Smooth muscle cell (in vitro differentiated cells): ENCODE measurements around the gene CYP4A11. TPM values are rescaled to one million over a fixed set of nuclear protein-coding genes. Genes with fewer than 3 reads are reported as not detected.
"Not testable (repeated sequence)": the region's sequence is repeated elsewhere in the genome, so short reads cannot be mapped to it uniquely, and the experiment has no call there.

Experiments
- DNase-seq: peaks from one replicate; lab custom pipeline; 2025; ENCODE audit not compliant: unreplicated experiment; lab: John Stamatoyannopoulos, UW
- H2AFZ ChIP-seq: fragments of 200-600 bp; sonication (generic); 2 replicates; pipeline ENCODE4 v1.6.0; 2016; ENCODE audit warnings: antibody characterized with exemption, low read depth, mild to moderate bottlenecking
- H3F3A ChIP-seq: fragments of 200-600 bp; sonication (generic); 2 replicates; pipeline ENCODE4 v1.6.0; 2017; ENCODE audit warnings: antibody characterized with exemption, low read depth
- H3K27ac ChIP-seq: fragments of 200-600 bp; sonication (generic); 2 replicates; pipeline ENCODE4 v1.5.1; 2016; ENCODE audit warnings: low read depth, mild to moderate bottlenecking
- H3K27me3 ChIP-seq: fragments of 200-600 bp; sonication (generic); 2 replicates; pipeline ENCODE4 v1.6.1; 2016; ENCODE audit warnings: low read depth, mild to moderate bottlenecking
- H3K36me3 ChIP-seq: fragments of 200-600 bp; sonication (generic); 2 replicates; pipeline ENCODE4 v1.5.1; 2016; ENCODE audit warnings: low read depth
- H3K4me1 ChIP-seq: fragments of 200-600 bp; sonication (generic); 2 replicates; pipeline ENCODE4 v1.5.1; 2016; ENCODE audit warnings: low read depth
- H3K4me2 ChIP-seq: fragments of 200-600 bp; sonication (generic); 2 replicates; pipeline ENCODE4 v1.6.0; 2016; ENCODE audit warnings: mild to moderate bottlenecking
- H3K4me3 ChIP-seq: fragments of 200-600 bp; sonication (generic); 2 replicates; pipeline ENCODE4 v1.5.1; 2016; ENCODE audit warnings: mild to moderate bottlenecking
- H3K79me2 ChIP-seq: fragments of 200-600 bp; sonication (generic); 2 replicates; pipeline ENCODE4 v1.6.0; 2016; ENCODE audit warnings: low read depth, mild to moderate bottlenecking
- H3K9ac ChIP-seq: fragments of 200-600 bp; sonication (generic); 2 replicates; pipeline ENCODE4 v1.6.0; 2016; ENCODE audit warnings: low read depth
- H3K9me3 ChIP-seq: fragments of 200-600 bp; sonication (generic); replicated peaks from 2 replicates; pipeline ENCODE4 v1.5.1; 2016; ENCODE audit warnings: low read depth
- H4K20me1 ChIP-seq: fragments of 200-600 bp; sonication (generic); 2 replicates; pipeline ENCODE4 v1.6.0; 2016; ENCODE audit warnings: low read depth
- WGBS: methylation state at CpG from one replicate; pipeline ENCODE4 v1.1.7; 2016; ENCODE audit warnings: low lambda C conversion rate; 5-methylcytosine and 5-hydroxymethylcytosine counted together
- polyA plus RNA-seq: library from polyadenylated mRNA; unstranded; fragments of >200 nt; fragmentation: Nextera tagmentation; extraction: Ambion mirVana; gene quantifications from 2 replicates; pipeline ENCODE4 v1.2.1, GENCODE V29; 2016
- total RNA-seq: library from RNA; depleted of rRNA; stranded (reverse); fragments of >200 nt; gene quantifications from 2 replicates; pipeline ENCODE4 v1.2.3, GENCODE V29; 2014
- TF ChIP-seq, protein P1 (sequence below): fragments of 200-600 bp; sonication (generic); IDR thresholded peaks from 2 replicates; pipeline ENCODE4 v1.5.1; 2017; ENCODE audit warnings: borderline replicate concordance, mild to moderate bottlenecking, antibody characterized with exemption; ENCODE audit not compliant: insufficient read depth, poor library complexity, severe bottlenecking

The CYP4A11 gene
- total and polyA plus RNA-seq, 2 experiments from 2014 or later: not detected

DNA sequence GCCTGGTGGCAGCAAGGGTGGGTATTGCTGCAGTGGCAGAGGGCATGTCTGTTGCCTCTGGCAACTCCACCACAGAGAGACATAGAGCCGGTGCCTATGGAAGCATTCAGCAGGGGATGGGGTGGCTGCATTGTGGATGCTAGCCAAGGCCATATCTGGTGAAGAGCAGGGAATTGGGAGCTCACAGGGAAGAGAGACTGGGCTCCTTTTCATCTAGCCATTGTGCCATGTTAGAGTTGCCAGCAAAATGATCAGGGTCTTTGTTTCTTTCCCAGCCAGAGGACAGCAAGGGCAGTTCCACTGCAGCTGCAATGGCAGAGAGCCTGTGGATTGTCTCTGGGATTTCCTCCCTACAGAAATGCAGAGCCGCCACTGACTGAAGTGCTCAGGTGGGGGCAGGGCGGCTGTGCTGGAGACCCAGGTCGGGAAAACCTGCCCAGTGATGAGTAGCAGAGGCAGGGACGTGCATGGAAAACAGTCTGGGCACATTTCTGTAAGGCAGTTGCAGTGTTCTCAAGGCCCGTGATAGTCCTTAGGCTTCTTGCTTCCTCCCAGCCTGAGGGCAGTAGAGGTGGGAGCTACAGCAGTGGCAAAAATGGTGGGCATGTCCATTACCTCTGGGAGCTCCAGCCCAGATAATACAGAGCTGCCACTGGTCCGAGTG lies 42.0 kb upstream of the CYP4A11 start:
- Histone ChIP-seq H3K9ac (no peak overlapping the region), H3K36me3 (no peaks in the 10 kb centered on the region), H3K27me3 (peaks cover 20% of the 10 kb centered on the region), H3F3A (no peaks in the 10 kb centered on the region), H2AFZ (no peak overlapping the region), H3K9me3 (no peaks in the 10 kb centered on the region), H3K4me3 (no peak overlapping the region), H3K27ac (no peak overlapping the region), H3K4me2 (no peak overlapping the region), H4K20me1 (no peaks in the 10 kb centered on the region), H3K79me2 (no peaks in the 10 kb centered on the region), H3K4me1 (no peaks in the 10 kb centered on the region)
- DNase-seq: no peak
- TF ChIP-seq, protein P1, sequence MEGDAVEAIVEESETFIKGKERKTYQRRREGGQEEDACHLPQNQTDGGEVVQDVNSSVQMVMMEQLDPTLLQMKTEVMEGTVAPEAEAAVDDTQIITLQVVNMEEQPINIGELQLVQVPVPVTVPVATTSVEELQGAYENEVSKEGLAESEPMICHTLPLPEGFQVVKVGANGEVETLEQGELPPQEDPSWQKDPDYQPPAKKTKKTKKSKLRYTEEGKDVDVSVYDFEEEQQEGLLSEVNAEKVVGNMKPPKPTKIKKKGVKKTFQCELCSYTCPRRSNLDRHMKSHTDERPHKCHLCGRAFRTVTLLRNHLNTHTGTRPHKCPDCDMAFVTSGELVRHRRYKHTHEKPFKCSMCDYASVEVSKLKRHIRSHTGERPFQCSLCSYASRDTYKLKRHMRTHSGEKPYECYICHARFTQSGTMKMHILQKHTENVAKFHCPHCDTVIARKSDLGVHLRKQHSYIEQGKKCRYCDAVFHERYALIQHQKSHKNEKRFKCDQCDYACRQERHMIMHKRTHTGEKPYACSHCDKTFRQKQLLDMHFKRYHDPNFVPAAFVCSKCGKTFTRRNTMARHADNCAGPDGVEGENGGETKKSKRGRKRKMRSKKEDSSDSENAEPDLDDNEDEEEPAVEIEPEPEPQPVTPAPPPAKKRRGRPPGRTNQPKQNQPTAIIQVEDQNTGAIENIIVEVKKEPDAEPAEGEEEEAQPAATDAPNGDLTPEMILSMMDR: no peak
- 28% methylated on average over 7 of the region's 7 CpGs for WGBS

DNA sequence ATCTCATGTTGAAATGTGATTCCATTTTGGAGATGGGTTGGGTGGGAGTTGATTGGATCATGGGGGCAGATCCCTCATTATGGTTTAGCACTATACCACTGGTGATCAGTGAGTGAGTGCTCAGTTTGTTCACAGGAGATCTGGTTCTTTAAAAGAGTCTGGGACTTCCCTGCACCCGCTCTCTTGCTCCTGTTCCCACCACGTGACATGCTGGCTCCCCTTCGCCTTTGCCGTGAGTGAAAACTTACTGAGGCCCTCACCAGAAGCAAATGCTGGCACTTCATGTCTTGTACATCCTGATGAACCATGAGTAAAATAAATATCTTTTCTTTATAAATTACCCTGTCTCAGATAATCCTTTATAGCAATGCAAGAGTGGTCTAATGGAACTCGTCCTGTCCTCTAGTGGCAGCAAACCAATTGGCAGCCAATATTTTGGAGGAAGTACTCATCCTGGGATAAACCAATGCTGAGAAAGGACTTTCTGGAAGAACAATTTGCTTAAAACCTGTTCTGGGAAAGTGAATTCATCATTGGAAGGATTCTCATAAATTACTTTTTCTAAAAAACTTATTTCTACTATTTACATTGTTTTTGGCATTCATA lies 27.8 kb upstream of the CYP4A11 start:
- H3K4me1 ChIP-seq: no peaks in the 10 kb centered on the region
- no peak overlapping the region for H3K27ac ChIP-seq
- H2AFZ ChIP-seq: no peak overlapping the region
- no peaks in the 10 kb centered on the region for H3K9me3 ChIP-seq
- TF ChIP-seq, protein P1: no peak
- no peak for DNase-seq
- H4K20me1 ChIP-seq: no peaks in the 10 kb centered on the region
- H3K27me3 ChIP-seq: no peaks in the 10 kb centered on the region
- 75% methylated on average over 5 of the region's 5 CpGs for WGBS
- H3K79me2 ChIP-seq: no peaks in the 10 kb centered on the region
- H3F3A ChIP-seq: no peaks in the 10 kb centered on the region
- no peak overlapping the region for H3K4me2 ChIP-seq
- no peaks in the 10 kb centered on the region for H3K36me3 ChIP-seq
- no peak overlapping the region for H3K9ac ChIP-seq
- no peak overlapping the region for H3K4me3 ChIP-seq

DNA sequence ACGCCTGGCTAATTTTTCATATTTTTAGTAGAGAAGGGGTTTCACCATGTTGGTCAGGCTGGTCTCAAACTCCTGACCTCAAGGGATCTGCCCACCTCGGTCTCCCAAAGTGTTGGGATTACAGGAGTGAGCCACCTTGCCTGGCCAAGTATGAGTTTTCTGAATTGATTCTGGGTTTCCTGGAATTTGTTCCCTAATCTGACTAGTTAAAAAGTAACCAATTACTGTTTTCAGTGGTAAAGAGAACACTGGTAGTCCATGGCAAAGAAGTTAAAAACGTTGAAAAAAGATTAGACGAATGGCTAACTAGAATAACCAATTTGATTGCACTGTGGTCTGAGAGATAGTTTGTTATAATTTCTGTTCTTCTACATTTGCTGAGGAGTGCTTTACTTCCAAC lies 21.0 kb upstream of the CYP4A11 start:
- not testable (repeated sequence) for H3K27me3 ChIP-seq, H3F3A ChIP-seq, H3K4me3 ChIP-seq, H2AFZ ChIP-seq, H3K9ac ChIP-seq, H3K36me3 ChIP-seq, H3K4me2 ChIP-seq, H3K9me3 ChIP-seq, H3K4me1 ChIP-seq, DNase-seq, H4K20me1 ChIP-seq, H3K27ac ChIP-seq, H3K79me2 ChIP-seq
- 74% methylated on average over 4 of the region's 4 CpGs for WGBS

DNA sequence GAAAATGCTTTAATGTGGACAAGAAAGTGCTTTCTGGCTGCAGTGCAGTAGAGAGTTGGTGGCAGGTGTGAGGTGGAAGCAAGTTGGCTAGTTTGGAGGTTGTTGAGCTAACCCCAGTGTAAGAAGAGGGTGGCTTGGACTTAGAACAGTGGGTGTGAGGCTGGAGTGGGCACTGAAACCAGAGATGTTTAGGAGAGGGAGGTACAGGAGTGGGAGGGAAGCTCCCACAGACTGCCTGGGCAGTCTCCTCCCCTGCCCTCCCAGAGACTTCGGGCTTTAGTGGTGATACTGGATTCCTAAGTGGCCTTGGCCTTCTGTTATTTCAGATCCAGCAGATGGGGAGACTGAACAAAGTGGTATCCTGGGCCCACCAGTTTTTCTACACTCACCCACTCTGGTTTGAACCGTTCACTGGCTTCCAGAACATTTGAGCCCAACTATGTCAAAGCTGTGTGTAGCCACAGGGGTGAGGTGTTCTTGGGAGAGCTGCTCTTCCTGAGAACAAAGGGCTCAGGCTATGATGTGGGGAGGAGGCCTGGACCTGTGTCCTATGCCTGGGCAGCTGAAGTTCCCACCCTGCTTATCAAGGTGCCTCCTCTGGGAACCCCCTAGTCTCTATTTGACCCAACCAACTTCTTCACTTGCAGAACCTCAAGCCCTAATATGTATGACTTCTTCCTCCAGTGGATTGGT lies 19.9 kb upstream of the CYP4A11 start:
- no peak overlapping the region for H3K9ac ChIP-seq
- H3F3A ChIP-seq: no peaks in the 10 kb centered on the region
- H3K27ac ChIP-seq: no peak overlapping the region
- no peak for DNase-seq
- H3K4me1 ChIP-seq: no peaks in the 10 kb centered on the region
- no peak overlapping the region for H2AFZ ChIP-seq
- no peaks in the 10 kb centered on the region for H4K20me1 ChIP-seq
- no peaks in the 10 kb centered on the region for H3K36me3 ChIP-seq
- H3K9me3 ChIP-seq: no peaks in the 10 kb centered on the region
- no peak overlapping the region for H3K4me2 ChIP-seq
- TF ChIP-seq, protein P1: no peak
- no peak overlapping the region for H3K4me3 ChIP-seq
- H3K79me2 ChIP-seq: no peaks in the 10 kb centered on the region
- 81% methylated on average over 2 of the region's 2 CpGs for WGBS
- H3K27me3 ChIP-seq: no peaks in the 10 kb centered on the region
